A549 (cell line): ENCODE results near the gene ADAMTS12. TPM values are rescaled to one million over a fixed set of nuclear protein-coding genes. Genes with fewer than 3 reads are reported as not detected.

Source experiments
- ATAC-seq, 2 experiments: fragments of 200-7000 bp in 1 of 2; fragments of >200 bp in 1 of 2; cut with Nextera tagmentation in 1 of 2; cut with Tn5 transposase in 1 of 2; 3 replicates each; pipeline versions ENCODE4 v1.8.0 to v1.9.1; 2018 to 2020; ENCODE audit warnings: mild to moderate bottlenecking in 1 of 2, moderate library complexity in 1 of 2
- CTCF ChIA-PET: fragments of 300-600 bp; sonication (Branson Sonifier 250); formaldehyde crosslinking; extraction: SDS; loops from one replicate; lab custom pipeline; 2021; ENCODE audit warnings: antibody characterized with exemption, inconsistent platforms; lab: Yijun Ruan, JAX
- POLR2A ChIA-PET: fragments of 350-600 bp; formaldehyde crosslinking; extraction: SDS; loops from one replicate; lab custom pipeline; 2021; ENCODE audit warnings: antibody characterized with exemption, inconsistent platforms; lab: Yijun Ruan, JAX
- DNase-seq, 2 experiments: peaks; one replicate each; pipeline versions ENCODE4 v3.0.0 to v3.0.0-alpha.2; 2011 to 2016; ENCODE audit warnings: low read depth in 1 of 2, low spot score in 1 of 2
- FAIRE-seq: peaks from 2 replicates; lab custom pipeline; 2011; peaks lifted over from hg19 to GRCh38; lab: Jason Lieb, UNC
- H3K27ac ChIP-seq, 2 experiments: fragments of >200 bp; sonication (Bioruptor Twin); formaldehyde crosslinking; 3 replicates each; pipeline ENCODE4 v1.5.1; 2016 to 2017
- H3K4me1 ChIP-seq: fragments of >200 bp; sonication (Bioruptor Twin); formaldehyde crosslinking; 3 replicates; pipeline ENCODE4 v1.6.1; 2016
- H3K4me2 ChIP-seq: fragments of >200 bp; sonication (Bioruptor Twin); formaldehyde crosslinking; 3 replicates; pipeline ENCODE4 v1.6.1; 2016
- H3K4me3 ChIP-seq: fragments of >200 bp; sonication (Bioruptor Twin); formaldehyde crosslinking; 3 replicates; pipeline ENCODE4 v1.5.1; 2016
- H3K9me3 ChIP-seq: fragments of >200 bp; sonication (Bioruptor Twin); formaldehyde crosslinking; 3 replicates; pipeline ENCODE4 v1.6.1; 2016
- BCL3 ChIP-seq: fragments of >200 bp; sonication (Bioruptor Twin); formaldehyde crosslinking; IDR thresholded peaks from 3 replicates; pipeline ENCODE4 v1.6.1; 2016
- CBX2 ChIP-seq: fragments of 200-600 bp; sonication (generic); IDR thresholded peaks from 2 replicates; pipeline ENCODE4 v1.6.1; 2016; ENCODE audit warnings: low read depth, mild to moderate bottlenecking, borderline replicate concordance
- CEBPB ChIP-seq, 2 experiments: fragments of >200 bp in 1 of 2; sonication (Bioruptor Twin) in 1 of 2; formaldehyde crosslinking in 1 of 2; IDR thresholded peaks; 2 replicates each; pipeline ENCODE4 v1.6.1; 2012 to 2016
- CTCF ChIP-seq: fragments of >200 bp; sonication (Bioruptor Twin); formaldehyde crosslinking; IDR thresholded peaks from 3 replicates; pipeline ENCODE4 v1.5.1; 2016
- FOSB ChIP-seq: fragments of 250-450 bp; sonication (Bioruptor Pico); IDR thresholded peaks from 2 replicates; pipeline ENCODE4 v1.5.0; 2020; ENCODE audit warnings: mild to moderate bottlenecking, moderate library complexity
- HES2 ChIP-seq: fragments of >200 bp; sonication (Bioruptor Twin); formaldehyde crosslinking; IDR thresholded peaks from 2 replicates; pipeline ENCODE4 v1.6.1; 2016
- HOXB5 ChIP-seq: fragments of 250-450 bp; sonication (Bioruptor Pico); IDR thresholded peaks from 2 replicates; pipeline ENCODE4 v1.5.0; 2020; ENCODE audit warnings: mild to moderate bottlenecking, moderate library complexity
- MYC ChIP-seq: IDR thresholded peaks from 2 replicates; pipeline ENCODE4 v1.6.1; 2012; ENCODE audit warnings: mild to moderate bottlenecking, inconsistent platforms, low read length, improper control_type of control experiment, borderline replicate concordance
- NFE2L2 ChIP-seq: fragments of 150-350 bp; conservative IDR thresholded peaks from 2 replicates; pipeline ENCODE4 v1.6.1; 2014; ENCODE audit warnings: low read length
- NPAS2 ChIP-seq: fragments of 250-450 bp; sonication (Bioruptor Pico); IDR thresholded peaks from 2 replicates; pipeline ENCODE4 v1.8.0; 2022; ENCODE audit warnings: mild to moderate bottlenecking, moderate library complexity, borderline replicate concordance
- PHF8 ChIP-seq: fragments of 200-600 bp; sonication (generic); IDR thresholded peaks from 2 replicates; pipeline ENCODE4 v1.6.1; 2016; ENCODE audit warnings: low read depth, mild to moderate bottlenecking, antibody characterized with exemption, moderate library complexity, borderline replicate concordance
- POLR2AphosphoS2 ChIP-seq: conservative IDR thresholded peaks from 2 replicates; pipeline ENCODE4 v1.6.1; 2012; ENCODE audit warnings: low read length, improper control_type of control experiment, inconsistent platforms
- RAD21 ChIP-seq, 2 experiments: fragments of >200 bp in 1 of 2; sonication (Bioruptor Twin) in 1 of 2; formaldehyde crosslinking in 1 of 2; IDR thresholded peaks in 1 of 2; conservative IDR thresholded peaks in 1 of 2; 2 replicates in 1 of 2; 3 replicates in 1 of 2; pipeline ENCODE4 v1.6.1; 2012 to 2018; ENCODE audit warnings: inconsistent platforms in 1 of 2
- RARB ChIP-seq: fragments of 250-450 bp; sonication (Bioruptor Pico); IDR thresholded peaks from 2 replicates; pipeline ENCODE4 v1.8.0; 2021; ENCODE audit warnings: mild to moderate bottlenecking, moderate library complexity
- RCOR1 ChIP-seq: fragments of 150-350 bp; IDR thresholded peaks from 2 replicates; pipeline ENCODE4 v1.6.1; 2014; ENCODE audit warnings: antibody characterized with exemption, low read length, low read depth
- RNF2 ChIP-seq: fragments of 200-600 bp; sonication (generic); IDR thresholded peaks from 2 replicates; pipeline ENCODE4 v1.6.1; 2016; ENCODE audit warnings: low read depth, mild to moderate bottlenecking, antibody characterized with exemption, moderate library complexity, borderline replicate concordance
- TP53 ChIP-seq: fragments of 250-450 bp; sonication (Bioruptor Pico); IDR thresholded peaks from 2 replicates; pipeline ENCODE4 v1.5.0; 2021; ENCODE audit warnings: mild to moderate bottlenecking, moderate library complexity
- ZFP36 ChIP-seq: fragments of 450-650 bp; IDR thresholded peaks from 2 replicates; pipeline ENCODE4 v1.6.1; 2014; ENCODE audit warnings: borderline replicate concordance; ENCODE audit not compliant: partially characterized antibody
- WGBS: methylation state at CpG from one replicate; pipeline ENCODE4 v1.1.6; 2017; ENCODE audit errors: missing lambda C conversion rate; 5-methylcytosine and 5-hydroxymethylcytosine counted together
- polyA plus RNA-seq, 4 experiments: library from polyadenylated mRNA; depleted of rRNA in 3 of 4; stranded (reverse); fragments of >200 nt; fragmentation: RNase III in 1 of 4; extraction: RNeasy Plus Mini Kit Qiagen cat#74134 plus additional on column Dnase treatment in 1 of 4; gene quantifications; 2 replicates in 3 of 4; 3 replicates in 1 of 4; pipeline ENCODE4 v1.2.3, GENCODE V29; 2011 to 2017

ADAMTS12 gene
- polyA plus RNA-seq, 2 of the 4 experiments (the other 2 are of a cell fraction) = 4.8 to 6.8 TPM

GRCh38 chr5:33755231-33755630 is 136.6 kb downstream of the ADAMTS12 start:
- ChIA-PET POLR2A (no interaction called here), CTCF (no interaction called here)
- TF ChIP-seq RAD21 (conservative IDR thresholded peaks at IDR 0.05 in 1 of 2, IDR thresholded peaks at IDR 0.05 in 1 of 2) (no peak), RCOR1 (no peak), RNF2 (no peak), ZFP36 (no peak), TP53 (CRISPR knock-in tag) (no peak), MYC (no peak), NPAS2 (CRISPR knock-in tag) (no peak), CBX2 (no peak), POLR2AphosphoS2 (no peak), NFE2L2 (no peak), RARB (no peak)
- Histone ChIP-seq H3K4me1 (no peaks in the 10 kb centered on the region), H3K27ac (no peak overlapping the region), H3K4me2 (no peak overlapping the region), H3K9me3 (no peaks in the 10 kb centered on the region), H3K4me3 (no peak overlapping the region)
- DNase-seq (no peak), ATAC-seq (no peak), FAIRE-seq (no peak)
- 33% methylated on average over 1 of the region's 1 CpG for WGBS

GRCh38 chr5:33753704-33754103 is 138.1 kb downstream of the ADAMTS12 start:
- TF ChIP-seq PHF8 (no peak), FOSB (CRISPR knock-in tag) (no peak), HES2 (no peak), BCL3 (no peak), HOXB5 (no peak), ZFP36 (no peak), CEBPB (IDR thresholded peaks at IDR 0.05) (no peak), RARB (no peak)

GRCh38 chr5:33748754-33749153 is 143.0 kb downstream of the ADAMTS12 start:
- Histone ChIP-seq H3K4me3 (no peak overlapping the region), H3K9me3 (no peaks in the 10 kb centered on the region), H3K4me2 (no peak overlapping the region), H3K4me1 (no peaks in the 10 kb centered on the region), H3K27ac (no peak overlapping the region)
- CTCF ChIA-PET = interaction anchor here (1.2 kb wide), 1 partner anchor 248 kb away, joined by 3 read pairs; no protein-coding TSS in a partner anchor
- no peak for TF ChIP-seq CTCF
- POLR2A ChIA-PET = no interaction called here
- ATAC-seq (no peak), DNase-seq (no peak), FAIRE-seq (no peak)
- WGBS = 37% methylated on average over 1 of the region's 1 CpG

More at GRCh38 chr5:33753704-33754103, 138.1 kb downstream of the ADAMTS12 start:
- no peak for DNase-seq
- Histone ChIP-seq H3K4me2 (no peak overlapping the region), H3K4me3 (no peak overlapping the region), H3K9me3 (no peaks in the 10 kb centered on the region), H3K27ac (no peak overlapping the region), H3K4me1 (no peaks in the 10 kb centered on the region)
- POLR2A ChIA-PET = no interaction called here
- CTCF ChIA-PET = no interaction called here
- WGBS = 68% methylated on average over 4 of the region's 4 CpGs
- no peak for FAIRE-seq
- no peak for ATAC-seq
